HK-2 (cell line): ENCODE measurements around the gene GPR85.
"Not testable (repeated sequence)": the region's sequence is repeated elsewhere in the genome, so short reads cannot be mapped to it uniquely, and the experiment has no call there.

Experiments used
- DNase-seq: peaks from one replicate; pipeline ENCODE4 v3.0.0-alpha.2; 2018; ENCODE audit not compliant: unreplicated experiment

Gene GPR85

DNA sequence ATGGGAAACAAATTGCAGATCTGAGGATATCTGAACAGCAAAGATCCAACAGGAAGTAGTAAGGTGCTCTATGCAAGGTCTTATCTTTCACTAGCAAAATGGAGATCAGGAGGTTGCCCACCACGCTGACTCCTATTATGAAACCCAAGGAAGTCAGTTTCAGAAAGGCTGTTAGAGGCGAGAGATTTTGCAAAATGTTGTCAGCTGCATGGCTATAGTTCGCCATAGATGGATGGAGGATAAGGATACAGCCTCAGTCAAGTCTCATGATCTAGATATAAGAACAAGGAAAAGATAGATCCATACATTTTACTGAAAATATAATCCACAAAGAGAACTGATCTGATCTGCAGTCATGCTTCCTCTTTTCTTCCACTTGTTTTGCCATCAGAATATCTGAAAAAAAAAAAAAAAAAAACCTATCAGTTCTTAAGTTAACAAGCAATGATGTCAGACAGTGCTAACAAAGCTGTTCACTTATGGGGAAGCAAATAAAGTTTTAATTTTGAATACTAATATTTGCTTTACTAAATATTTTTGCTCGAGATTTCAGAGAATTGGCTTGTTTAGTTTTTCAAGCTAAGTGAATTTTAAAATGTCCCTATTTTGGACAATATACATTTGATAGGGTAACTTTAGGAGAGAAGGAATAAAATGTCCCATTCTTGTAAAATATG lies 2.0 kb downstream of the GPR85 start:
- no peak for DNase-seq

DNA sequence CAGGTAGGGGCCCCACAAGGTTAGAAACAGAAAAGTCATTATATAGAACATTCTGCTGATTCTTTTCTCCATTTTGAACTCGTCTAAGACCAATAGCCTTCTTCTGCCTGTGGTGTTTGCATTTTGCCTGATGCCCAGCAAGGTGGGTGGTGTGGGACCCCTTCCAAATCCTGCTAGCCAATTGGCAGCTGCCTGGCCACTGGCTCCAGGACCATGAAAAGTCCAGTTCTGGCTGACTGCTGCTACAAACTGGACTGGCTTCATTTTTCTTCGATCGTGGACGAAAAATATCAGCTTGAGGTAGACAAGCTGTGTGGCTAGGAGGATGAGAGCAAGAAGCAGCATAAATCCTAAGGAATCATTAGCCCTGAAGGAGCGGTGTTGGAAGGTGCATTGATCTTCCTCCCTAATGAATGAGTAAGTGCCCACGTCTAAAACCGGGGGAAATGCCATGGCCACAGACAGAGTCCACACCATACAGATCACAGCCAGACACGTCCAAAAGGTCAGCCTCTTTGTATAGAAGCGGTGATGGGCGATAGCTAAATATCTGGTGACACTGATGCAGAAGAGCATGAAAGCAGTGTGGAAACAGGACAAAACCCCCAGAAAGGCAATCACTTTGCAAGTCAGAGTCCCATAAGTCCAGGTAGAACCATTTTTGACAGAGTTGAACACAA lies 2.7 kb downstream of the GPR85 start:
- DNase-seq, result no peak

DNA sequence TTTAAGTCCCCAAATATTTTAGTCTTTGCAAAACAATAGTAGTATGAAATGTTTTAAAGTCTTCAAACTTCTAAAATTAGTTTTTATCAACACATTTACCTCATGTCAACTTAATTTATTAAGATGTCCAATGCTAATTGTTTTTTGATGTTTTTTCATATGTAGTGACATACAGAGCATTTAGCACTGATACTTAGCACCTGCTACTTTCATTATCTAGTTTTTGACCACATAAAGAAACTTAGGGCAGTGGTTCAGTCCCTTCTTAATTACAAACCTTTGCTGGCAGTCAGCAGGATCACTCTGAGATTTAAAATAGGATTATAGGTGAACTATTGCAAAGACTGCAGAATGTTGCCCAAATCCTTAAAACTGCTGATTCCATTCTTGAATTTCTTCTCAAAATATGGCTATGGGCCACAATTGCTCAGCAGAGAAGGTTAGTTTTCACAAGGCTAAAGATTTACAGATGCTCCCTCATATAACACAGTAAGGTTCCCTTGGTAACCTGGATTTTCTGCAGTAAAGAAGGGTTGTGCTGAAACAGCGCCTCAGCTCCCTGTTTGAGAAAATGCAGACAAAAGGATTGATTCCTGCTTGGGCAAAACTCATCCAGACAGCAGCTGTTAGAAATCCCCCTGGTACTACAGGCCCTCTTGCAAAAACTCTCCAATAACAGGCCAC lies 3.4 kb downstream of the GPR85 start:
- DNase-seq, result no peak

DNA sequence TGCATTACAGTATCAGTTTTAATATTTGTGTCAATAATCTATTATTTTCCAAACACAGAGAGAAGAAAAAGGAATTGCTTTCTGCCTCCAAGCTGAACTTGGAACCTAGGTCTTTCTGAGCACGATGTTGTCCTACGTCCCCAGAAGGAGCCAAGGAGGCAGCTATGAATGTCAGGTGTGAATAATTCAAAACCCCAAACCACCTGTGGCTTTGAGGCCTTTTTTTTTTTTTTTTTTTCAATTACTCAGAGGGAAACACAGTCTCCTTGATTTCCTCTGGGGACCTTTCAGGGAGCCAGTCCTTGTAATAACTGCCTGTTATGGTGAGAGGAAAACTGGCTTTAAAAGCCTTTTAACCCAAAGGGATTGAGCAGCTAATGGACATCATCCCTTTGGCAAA lies 8.3 kb downstream of the GPR85 start:
- no peak for DNase-seq

DNA sequence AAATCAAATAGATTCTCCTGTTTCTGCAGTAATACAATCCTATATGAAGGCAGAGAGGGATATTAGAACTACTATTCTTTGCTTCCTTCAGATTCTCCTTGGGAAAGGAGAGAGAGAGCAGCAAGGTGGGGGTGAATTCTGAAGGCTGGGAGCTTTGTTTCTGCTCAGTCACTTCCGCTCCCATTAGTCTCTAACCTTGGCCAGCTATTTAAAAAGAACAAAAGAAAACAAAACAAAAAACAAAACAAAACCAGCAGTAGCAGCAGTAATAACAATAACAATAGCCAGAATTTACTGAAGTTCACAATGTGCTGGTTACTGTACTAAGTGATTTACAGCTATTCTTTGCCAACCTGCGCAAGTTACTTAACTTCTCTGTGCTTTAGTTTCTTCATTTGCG lies 9.9 kb downstream of the GPR85 start:
- DNase-seq, result no peak

DNA sequence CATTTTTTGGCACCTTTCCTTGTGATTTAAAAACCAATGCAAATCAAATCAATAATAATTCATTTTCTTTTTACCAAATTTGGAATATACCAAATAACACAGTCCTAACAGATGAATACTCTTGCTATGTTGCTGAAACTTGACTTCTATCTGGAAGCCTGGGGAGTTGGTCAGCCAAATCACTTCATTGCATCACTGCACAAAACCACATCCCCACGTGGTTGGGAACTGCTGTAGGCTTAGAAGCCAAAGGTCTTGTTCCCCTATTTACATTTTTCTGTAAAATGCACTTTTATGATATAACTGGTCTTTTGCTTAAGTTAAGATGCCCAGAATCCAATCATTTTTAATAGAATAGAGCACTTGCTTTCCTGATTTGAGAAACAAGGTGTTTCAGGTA lies 15.2 kb downstream of the GPR85 start:
- DNase-seq, result peak; percentile 5

DNA sequence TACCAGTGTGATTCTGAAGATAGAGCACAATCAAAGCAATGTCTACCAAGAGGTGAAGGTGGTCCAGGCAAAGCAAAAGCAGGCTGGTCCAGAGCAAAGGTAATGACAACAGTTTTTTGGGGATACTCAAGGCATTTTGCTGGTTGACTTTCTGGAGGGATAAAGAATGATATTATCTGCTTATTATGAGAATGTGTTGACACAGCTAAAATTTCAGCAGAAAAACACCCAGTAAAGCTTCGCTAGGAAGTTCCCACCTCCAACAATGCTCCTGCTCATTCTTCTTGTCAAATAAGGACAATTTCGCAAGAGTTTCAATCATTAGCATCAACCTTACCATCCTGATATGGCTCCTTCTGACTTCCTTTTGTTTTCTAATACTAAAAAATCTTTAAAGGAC lies 24.1 kb downstream of the GPR85 start:
- DNase-seq, result no peak

DNA sequence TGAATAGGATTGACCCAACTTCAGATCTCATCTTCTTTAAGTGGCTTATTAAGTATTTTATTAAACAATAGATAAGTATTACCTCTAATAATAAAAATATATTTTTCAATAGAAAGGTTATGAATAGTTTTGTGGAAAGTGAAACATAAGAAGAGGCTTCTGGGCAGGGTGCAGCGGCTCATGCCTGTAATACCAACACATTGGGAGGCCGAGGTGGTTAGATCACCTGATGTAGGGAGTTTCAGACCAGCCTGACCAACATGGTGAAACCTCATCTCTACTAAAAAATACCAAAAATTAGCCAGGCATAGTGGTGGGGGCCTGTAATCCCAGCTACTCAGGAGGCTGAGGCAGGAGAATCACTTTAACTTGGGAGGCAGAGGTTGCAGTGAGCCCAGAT lies 26.5 kb downstream of the GPR85 start:
- DNase-seq, result no peak

DNA sequence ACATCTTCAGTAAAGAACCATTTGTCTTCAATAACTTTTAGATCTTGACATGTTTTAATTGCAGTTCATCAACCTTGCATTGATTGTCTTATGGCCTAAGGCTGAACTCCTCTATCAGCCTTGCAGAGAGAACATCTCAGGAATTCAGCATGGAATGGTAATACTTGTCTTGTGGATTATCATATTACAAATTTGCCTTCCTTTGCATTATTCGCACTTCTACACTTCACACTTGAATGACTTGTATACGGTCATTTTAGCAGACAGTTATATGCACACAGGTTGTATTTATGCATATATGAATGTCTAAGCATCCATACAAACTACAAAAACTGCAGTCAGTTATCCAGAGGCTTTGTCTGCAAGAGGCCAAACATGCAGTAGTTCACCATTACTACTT lies 31.7 kb downstream of the GPR85 start:
- DNase-seq, result no peak

DNA sequence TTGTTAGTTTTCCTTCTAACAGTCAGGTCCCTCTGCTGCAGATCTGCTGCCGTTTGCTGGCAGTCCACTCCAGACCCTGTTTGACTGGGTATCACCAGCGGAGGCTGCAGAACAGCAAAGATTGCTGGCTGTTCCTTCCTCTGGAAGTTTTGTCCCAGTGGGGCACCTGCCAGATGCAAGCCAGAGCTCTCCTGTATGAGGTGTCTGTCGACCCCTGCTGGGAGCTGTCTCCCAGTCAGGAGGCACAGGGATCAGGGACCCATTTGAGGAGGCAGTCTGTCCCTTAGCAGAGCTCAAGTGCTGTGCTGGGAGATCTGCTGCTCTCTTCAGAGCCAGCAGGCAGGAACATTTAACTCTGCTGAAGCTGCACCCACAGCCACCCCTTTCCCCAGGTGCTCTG lies 32.4 kb downstream of the GPR85 start:
- not testable (repeated sequence) for DNase-seq

DNA sequence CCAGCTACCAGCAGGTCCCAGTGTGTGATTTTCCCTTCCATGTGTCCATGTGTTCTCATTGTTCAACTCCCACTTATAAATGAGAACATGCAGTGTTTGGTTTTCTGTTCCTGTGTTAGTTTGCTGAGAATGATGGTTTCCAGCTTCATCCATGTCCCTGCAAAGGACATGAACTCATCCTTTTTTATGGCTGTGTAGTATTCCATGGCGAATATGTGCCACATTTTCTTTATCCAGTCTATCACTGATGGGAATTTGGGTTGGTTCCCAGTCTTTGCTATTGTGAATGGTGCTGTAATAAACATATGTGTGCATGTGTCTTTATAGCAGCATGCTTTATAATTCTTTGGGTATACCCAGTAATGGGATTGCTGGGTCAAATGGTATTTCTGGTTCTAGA lies 37.4 kb downstream of the GPR85 start:
- not testable (repeated sequence) for DNase-seq

DNA sequence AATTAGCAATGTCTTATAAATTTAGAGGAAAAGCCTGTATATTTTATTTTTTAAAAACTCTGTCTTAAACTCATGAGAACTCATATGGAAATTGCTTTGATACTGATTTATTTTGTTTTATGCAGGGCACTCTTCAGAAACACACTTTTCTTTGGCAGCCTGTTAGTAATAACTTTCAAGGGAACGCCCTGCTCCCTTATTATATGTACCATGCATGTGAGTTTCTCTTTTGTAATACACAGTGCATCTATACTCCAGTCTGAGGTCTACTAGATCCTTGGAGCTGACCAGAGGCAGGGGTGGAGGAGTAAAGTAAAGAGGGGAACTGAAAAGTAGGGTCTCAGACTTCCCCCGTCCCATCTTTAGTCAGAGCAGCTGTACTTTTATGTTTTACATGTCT lies 40.2 kb downstream of the GPR85 start:
- no peak for DNase-seq

DNA sequence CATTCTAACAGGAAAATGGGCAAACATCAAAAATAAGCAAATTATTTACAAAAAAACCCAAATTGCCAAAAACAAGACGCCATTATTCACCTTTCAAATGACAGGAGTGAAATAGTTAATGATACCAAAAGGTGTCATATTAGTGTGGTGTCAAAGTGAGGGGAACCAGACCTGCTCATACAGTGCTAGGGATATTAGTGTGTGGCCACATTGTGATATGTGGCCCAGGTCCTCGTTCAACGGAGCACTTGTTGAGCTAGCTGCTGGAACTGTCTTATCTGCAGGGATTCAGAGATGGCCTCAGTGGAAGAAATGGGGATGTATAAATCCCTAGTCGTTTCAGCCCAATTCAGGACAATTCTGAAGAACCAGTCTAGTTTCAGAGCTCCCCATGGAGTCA lies 41.2 kb downstream of the GPR85 start:
- no peak for DNase-seq

DNA sequence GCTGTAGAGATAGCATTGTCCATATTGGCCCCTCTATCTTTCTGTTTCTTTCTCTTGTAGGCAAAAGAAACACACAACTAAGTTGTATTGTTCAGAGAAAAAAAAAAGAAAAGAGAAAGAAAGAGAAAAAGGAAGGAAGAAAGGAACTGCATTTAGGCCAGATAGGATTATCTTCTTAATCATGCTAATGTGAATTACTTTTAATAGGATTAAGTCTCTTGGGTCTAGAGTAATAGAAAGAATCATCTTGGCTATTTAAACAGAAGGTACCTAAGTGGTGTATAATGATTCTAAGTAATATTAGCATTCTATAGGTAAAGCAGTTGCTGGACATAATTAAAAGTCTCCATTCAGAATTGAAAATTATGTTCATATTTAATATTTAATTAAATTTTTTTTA lies 42.2 kb downstream of the GPR85 start:
- no peak for DNase-seq

DNA sequence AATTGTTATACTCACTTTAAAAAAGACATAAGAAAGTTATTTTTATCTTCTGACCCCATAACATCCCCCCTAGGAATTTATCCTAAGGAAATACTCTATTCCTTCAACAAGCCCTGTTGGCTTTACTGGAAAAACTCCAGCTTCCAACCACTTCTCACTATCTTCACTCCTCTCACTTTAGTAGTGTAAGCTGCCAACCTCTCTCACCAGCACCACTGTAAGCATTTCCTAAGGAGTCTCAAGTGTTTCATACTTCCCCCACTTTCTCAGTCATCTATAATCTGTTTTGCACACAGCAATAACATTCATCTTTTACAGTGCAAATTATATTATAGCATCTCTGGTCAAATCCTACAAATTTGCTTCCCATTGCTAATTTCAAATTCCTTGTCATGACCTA lies 45.8 kb downstream of the GPR85 start:
- DNase-seq, result no peak

DNA sequence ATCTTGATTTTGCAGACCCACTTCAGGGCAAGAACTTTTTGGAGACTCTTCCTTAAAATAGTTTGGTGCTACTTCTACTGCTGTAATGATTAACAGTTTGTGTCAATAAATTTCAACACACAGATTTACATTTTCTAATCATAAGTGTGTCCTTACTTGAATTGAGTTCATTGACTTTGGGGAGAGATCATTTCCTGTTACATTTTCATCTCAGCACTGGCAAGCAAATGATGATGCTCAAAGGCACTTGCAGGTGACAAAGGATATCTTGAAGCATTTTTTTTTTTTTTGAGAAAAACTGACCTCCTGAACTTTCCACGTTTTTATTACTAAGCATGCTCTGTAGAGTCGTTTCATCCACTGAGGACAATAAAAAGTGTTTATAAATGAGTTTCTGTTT lies 52.7 kb downstream of the GPR85 start:
- no peak for DNase-seq
